HG03060 (cell line): Measurements from ENCODE around the gene CPLX4.
"Not testable (repeated sequence)": the region's sequence is repeated elsewhere in the genome, so short reads cannot be mapped to it uniquely, and the experiment has no call there.

ENCODE experiments used
- ATAC-seq: cut with Tn5 transposase; IDR thresholded peaks from one replicate; pipeline ENCODE4 v1.9.1; 2021; ENCODE audit warnings: low read depth, moderate number of reproducible peaks; ENCODE audit not compliant: unreplicated experiment

Gene CPLX4

DNA sequence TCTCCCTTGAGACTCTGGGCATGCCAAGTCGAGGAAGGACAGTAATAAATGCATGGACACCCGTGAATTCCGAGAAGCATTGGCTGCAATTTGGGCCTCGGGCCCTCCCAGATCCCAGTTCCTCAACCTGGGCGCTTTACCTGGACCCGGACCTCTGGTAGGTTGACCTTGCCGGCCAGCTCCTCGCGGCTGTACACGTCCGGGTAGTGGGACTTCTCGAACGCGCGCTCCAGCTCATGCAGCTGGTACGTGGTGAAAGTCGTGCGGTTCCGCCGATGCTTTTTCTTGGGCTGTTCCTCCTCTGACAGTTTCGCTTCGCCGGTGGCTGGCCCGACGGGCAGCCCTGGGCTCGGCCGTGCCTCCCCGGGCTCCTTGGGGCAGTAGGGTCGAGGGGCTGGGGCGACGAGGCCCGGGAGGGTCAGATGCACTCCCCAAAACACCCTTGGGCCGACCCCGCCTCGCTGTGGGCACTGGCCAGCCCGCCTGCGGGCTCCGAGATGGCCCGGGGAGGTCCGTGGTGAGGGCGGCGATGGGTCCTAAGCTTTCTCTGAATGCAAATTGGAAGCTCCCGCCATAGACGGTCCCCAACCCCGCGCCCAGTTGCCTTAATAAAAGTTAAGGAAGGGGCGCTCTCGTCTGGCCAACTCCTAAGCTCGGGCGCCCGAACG, 46.1 kb downstream of the CPLX4 start:
- no peak for ATAC-seq

DNA sequence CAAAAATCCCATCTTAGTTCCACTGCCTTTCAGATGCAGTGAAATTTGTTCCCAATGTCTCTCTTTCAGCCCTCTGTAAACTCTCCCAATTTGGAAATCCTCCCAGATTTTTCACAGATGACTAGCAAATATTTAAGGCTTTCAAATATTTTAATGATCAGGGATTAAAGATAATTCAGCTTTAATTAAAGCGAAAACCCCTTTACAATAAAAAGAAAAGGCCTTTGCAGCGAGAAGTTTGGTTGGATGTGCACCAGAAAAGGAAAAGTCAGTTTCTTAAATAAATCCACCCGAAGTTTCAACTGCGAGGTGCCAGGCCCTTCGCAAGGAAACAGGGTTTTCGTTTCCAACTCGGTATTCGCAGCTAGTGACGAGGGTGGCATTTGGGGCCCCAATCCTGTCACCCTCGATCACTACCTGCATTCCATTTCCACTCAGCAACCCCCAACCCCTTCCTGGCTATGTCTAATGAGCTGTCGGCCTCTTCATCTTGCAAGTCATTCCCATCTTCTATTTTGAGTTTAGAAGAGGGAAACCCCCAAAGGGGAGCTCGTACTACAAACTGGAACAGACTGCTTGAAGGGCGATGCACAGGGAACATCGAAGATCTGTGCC, 46.7 kb downstream of the CPLX4 start:
- ATAC-seq: no peak

DNA sequence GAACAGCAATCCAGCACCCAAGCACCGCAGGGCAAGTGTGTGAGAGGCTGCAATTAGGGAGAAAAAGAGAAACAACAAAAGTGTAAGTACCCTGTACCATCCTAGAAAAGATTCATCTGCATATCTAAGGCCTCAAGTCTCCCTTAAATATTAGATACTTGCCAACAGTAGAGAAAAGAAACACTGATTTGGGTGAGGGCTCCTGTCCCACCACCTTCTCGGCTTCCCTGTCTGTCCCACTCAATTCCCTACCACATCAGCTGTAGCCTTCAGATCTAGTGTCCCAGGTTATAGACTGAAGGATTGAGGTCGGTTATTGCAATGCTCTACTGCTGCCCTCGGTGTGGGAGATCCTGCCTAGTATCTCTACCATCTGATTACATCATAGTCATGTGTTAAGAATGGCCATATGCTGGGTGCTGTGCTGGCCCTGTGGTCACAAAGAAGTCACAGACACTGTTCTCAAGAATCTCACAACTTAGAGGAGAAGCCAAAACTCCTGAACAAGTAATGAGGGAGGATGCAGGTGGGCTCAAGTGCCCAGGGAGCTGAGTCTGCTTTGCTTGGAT, 47.7 kb downstream of the CPLX4 start:
- no peak for ATAC-seq

DNA sequence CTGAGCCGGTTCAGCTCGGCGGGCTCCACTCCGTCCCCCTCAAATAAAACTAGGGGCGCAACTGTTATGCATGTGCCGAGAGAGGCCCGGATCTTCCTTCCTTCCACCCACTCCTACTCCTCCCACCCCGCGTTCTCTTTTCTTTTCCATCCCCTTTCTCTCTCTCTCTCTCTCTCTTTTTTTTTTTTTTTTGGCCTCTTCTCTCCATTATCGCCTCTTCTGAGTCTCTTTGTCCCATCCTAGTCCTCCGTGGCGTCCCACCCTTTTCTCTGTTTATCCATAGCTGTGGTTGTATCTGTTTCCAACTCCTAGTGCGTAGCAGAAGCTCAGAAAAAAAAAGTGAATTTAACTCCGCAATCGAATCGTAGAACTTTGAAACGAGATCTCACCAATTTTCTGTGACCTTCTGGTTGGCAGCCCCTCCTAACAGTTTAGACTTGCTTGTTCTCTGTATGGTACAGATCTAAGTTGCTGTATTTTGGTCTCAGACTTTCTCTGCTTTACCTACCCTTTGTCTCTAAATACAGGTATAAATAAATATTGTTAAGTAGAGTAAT, 48.8 kb downstream of the CPLX4 start:
- ATAC-seq: no peak

DNA sequence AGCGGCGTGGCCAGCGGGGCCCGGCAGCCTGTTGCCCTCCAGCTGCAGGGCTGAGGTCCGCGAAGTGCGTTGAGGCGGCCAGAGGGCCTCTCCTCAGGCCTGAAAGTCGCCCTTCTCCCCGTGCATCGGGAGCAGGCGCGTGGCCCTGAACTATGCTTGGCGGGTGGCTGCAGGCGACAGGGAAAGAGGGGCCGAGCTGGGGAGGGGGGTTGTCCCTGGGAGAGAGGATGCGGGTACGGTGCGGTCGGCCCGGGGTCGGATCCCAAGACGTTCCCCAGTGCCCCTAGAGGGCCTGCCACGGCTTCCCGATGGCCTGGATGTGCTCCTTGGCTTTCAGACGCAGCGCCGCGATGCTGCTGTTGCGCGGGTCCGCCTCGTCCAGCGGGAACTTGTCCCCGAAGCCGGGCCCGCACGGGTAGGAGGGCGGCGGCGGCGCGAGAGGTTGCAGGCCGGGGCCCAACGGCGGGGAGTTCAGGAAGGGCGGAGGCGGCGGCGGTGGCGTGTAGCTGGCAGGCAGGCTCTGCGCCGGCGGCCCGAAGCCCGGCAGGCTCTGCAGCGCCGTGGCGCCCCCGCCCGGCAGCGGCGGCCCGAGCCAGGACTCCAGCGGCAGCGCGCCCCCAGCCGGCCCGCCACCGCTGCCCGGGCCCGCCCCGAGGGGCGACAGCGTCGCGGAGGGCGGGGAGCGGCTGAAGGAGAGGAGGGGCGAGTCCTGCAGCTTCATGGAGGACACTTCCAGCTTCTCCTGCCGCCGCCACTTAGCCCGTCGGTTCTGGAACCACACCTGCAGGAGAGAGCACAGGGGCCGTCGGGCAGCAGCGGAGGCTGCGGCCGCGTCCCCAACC, 49.5 kb downstream of the CPLX4 start:
- no peak for ATAC-seq

DNA sequence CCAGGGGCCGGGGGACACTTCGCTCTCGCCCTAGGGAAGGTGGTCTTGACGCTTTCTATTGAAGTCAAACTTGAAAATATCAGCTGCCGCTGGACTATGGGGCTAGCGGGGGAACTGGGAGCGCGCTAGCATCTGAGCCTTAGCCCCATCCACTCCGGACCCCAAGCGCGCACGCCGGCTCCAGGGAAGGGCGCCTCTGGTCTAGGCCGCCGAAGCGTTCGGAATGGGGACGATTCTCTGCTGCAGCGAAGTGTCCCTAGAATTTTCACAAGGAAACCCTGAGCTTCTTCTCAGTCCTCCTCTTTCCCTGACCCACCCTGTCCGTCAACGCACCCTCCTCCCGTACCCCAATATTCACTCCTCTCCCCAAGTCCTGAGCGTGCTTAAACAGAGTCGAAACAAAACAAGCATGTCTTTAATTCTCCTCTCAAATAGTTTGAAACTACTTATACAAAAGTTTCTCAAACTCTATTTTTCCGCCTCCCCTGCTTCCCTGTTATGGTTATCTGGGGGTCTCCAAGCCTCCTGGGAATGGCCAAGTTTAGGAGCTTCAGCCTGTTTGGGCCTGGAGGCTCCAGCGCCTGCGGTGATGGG, 50.2 kb downstream of the CPLX4 start:
- no peak for ATAC-seq

GRCh38 chr18:59267503-59268126, 50.8 kb downstream of the CPLX4 start:
- ATAC-seq: no peak

- ATAC-seq: no peak
Measured at GRCh38 chr18:59266886-59267502, 51.5 kb downstream of the CPLX4 start.

DNA sequence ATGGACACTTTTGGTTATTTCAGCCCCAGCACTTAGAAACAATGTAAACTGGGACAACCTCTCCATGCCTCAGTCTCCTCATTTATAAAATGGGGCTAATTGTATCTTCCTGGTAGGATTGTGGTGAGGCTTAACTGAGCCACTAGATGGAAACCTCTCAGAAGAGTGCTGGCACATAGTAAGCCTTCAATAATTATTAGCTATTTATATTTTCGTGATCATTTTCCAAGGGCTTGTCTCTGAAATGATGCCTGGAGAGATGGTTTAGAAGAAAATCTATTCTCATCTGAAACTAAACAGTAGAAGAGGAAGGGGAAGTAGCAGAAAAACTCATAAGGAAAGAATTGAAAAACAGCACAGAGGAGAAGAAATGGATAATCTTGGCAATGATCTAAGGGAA, 52.0 kb downstream of the CPLX4 start:
- ATAC-seq: no peak

GRCh38 chr18:59265974-59266369, 52.5 kb downstream of the CPLX4 start:
- ATAC-seq: no peak

DNA sequence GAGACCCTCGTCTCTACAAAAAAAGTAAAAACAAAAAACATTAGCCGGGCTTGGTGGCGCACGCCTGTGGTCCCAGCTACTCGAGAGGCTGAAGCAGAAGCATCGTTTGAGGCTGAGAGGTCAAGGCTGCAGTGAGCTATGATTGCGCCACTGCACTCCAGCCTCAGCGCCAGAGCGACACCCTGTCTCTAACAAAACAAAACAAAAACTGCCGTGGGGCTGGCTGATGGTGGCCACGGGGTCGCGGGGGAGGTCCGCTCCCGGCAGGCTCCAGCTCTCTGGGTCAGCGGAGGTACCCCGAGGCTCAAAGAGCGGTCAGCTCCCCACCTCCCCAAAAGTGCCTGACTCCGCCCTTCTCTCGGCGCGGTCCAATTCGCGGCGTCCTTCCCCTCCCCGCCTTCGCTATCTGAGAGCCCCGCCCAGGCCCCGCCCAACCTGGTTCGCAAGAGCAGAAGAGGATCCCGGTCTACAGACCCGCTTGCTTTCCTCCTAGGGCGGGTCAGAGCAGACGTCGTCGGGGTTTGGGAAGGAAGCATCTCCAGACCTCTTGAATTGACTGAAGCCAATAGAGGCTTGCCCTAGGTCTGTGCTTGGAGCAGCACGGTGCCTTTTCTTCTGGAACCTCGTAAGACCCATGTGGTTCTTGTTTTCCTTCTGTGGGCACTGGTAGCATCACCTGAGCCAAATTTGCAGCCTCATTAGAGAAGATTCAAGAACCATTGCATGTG, 53.0 kb downstream of the CPLX4 start:
- no peak for ATAC-seq

GRCh38 chr18:59264651-59265245, 53.7 kb downstream of the CPLX4 start:
- ATAC-seq: no peak

GRCh38 chr18:59264121-59264571, 54.3 kb downstream of the CPLX4 start:
- no peak for ATAC-seq

- ATAC-seq: no peak
Measured at GRCh38 chr18:59263661-59264060, 54.8 kb downstream of the CPLX4 start.

DNA sequence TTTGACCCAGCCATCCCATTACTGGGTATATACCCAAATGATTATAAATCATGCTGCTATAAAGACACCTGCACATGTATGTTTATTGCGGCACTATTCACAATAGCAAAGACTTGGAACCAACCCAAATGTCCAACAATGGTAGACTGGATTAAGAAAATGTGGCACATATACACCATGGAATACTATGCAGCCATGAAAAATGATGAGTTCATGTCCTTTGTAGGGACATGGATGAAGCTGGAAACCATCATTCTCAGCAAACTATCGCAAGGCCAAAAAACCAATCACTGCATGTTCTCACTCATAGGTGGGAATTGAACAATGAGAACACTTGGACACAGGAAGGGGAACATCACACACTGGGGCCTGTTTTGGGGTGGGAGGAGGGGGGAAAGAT, 56.2 kb downstream of the CPLX4 start:
- ATAC-seq: not testable (repeated sequence)

GRCh38 chr18:59261842-59262241, 56.6 kb downstream of the CPLX4 start:
- ATAC-seq: not testable (repeated sequence)

DNA sequence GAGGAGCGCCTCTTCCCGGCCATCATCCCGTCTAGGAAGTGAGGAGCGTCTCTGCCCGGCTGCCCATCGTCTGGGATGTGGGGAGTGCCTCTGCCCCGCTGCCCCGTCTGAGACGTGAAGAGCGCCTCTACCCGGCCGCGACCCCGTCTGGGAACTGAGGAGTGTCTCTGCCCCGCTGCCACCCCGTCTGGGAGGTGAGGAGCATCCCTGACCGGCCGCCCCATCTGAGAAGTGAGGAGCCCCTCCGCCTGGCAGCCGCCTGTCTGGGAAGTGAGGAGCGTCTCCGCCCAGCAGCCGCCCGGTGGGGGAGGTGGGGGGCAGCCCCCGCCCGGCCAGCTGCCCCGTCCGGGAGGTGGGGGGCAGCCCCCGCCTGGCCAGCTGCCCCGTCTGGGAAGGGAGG, 63.0 kb downstream of the CPLX4 start:
- not testable (repeated sequence) for ATAC-seq

DNA sequence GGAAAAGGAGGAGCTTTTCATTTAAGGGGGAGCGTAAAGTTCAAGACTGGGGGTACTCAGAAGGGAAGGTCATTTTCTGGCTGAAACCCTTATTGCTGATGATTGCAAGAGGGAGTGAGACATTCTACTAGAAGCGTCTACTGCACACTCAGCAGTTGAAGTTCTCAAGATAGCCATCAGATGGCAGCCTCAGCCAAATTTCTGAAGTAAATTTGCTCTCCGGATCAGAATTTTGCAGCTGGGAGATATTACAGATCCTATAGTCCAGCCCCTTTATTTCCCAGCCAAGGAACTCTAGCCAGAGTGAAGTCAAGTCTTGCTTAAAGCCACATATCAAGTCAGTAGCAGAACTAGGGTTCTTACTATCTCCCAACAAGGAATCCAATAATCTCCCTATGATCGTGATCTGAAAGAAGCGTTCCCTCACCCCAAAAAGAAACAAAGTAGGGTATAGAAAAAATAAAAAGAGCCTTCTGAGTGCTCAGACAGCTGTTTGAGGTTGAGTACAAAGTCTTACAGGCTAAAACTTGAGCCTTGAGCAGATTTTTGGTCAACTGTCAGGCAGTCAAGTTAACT, 69.2 kb downstream of the CPLX4 start:
- ATAC-seq: no peak
